ENCODE measurements around the gene STX7.

Gene STX7

GRCh38 chr6:132487762-132488161 is 25.2 kb downstream of the STX7 start:
- H3K27me3 ChIP-seq (ENCODE audit: control insufficient read depth, insufficient read depth, low read length): no peaks in the 10 kb centered on the region
- H3K9ac ChIP-seq (ENCODE audit: low read length): no peak overlapping the region
- H3K27ac ChIP-seq (ENCODE audit: low read length): no peak overlapping the region
- H3K36me3 ChIP-seq (ENCODE audit: control insufficient read depth, low read depth, low read length): no peaks in the 10 kb centered on the region
- H3K9me3 ChIP-seq (ENCODE audit: control insufficient read depth, low read depth, low read length): no peaks in the 10 kb centered on the region
- H3K4me1 ChIP-seq (ENCODE audit: control insufficient read depth, low read depth, low read length): peaks cover 16% of the 10 kb centered on the region
- no peak overlapping the region for H3K4me3 ChIP-seq (ENCODE audit: low read length)

GRCh38 chr6:132484680-132485018 is 28.3 kb downstream of the STX7 start:
- no peak overlapping the region for H3K9ac ChIP-seq (ENCODE audit: low read length)
- no peak overlapping the region for H3K27ac ChIP-seq (ENCODE audit: low read length)
- no peaks in the 10 kb centered on the region for H3K4me1 ChIP-seq (ENCODE audit: control insufficient read depth, low read depth, low read length)
- H3K4me3 ChIP-seq (ENCODE audit: low read length): no peak overlapping the region
- H3K36me3 ChIP-seq (ENCODE audit: control insufficient read depth, low read depth, low read length): no peaks in the 10 kb centered on the region
- no peaks in the 10 kb centered on the region for H3K27me3 ChIP-seq (ENCODE audit: control insufficient read depth, insufficient read depth, low read length)
- H3K9me3 ChIP-seq (ENCODE audit: control insufficient read depth, low read depth, low read length): no peaks in the 10 kb centered on the region

- H3K36me3 ChIP-seq (ENCODE audit: control insufficient read depth, low read depth, low read length): no peaks in the 10 kb centered on the region
- no peak overlapping the region for H3K9ac ChIP-seq (ENCODE audit: low read length)
- no peak overlapping the region for H3K27ac ChIP-seq (ENCODE audit: low read length)
- no peaks in the 10 kb centered on the region for H3K4me1 ChIP-seq (ENCODE audit: control insufficient read depth, low read depth, low read length)
- H3K27me3 ChIP-seq (ENCODE audit: control insufficient read depth, insufficient read depth, low read length): no peaks in the 10 kb centered on the region
- no peak overlapping the region for H3K4me3 ChIP-seq (ENCODE audit: low read length)
- no peaks in the 10 kb centered on the region for H3K9me3 ChIP-seq (ENCODE audit: control insufficient read depth, low read depth, low read length)
Observed at GRCh38 chr6:132483779-132484679, 28.9 kb downstream of the STX7 start.

GRCh38 chr6:132482581-132482980 is 30.3 kb downstream of the STX7 start:
- H3K36me3 ChIP-seq (ENCODE audit: control insufficient read depth, low read depth, low read length): no peaks in the 10 kb centered on the region
- H3K9ac ChIP-seq (ENCODE audit: low read length): no peak overlapping the region
- H3K9me3 ChIP-seq (ENCODE audit: control insufficient read depth, low read depth, low read length): no peaks in the 10 kb centered on the region
- H3K27me3 ChIP-seq (ENCODE audit: control insufficient read depth, insufficient read depth, low read length): no peaks in the 10 kb centered on the region
- no peak overlapping the region for H3K27ac ChIP-seq (ENCODE audit: low read length)
- no peak overlapping the region for H3K4me3 ChIP-seq (ENCODE audit: low read length)
- no peaks in the 10 kb centered on the region for H3K4me1 ChIP-seq (ENCODE audit: control insufficient read depth, low read depth, low read length)

- Histone ChIP-seq H3K9me3 (ENCODE audit: control insufficient read depth, low read depth, low read length) (no peaks in the 10 kb centered on the region), H3K27me3 (ENCODE audit: control insufficient read depth, insufficient read depth, low read length) (no peaks in the 10 kb centered on the region), H3K4me1 (ENCODE audit: control insufficient read depth, low read depth, low read length) (no peaks in the 10 kb centered on the region), H3K9ac (ENCODE audit: low read length) (no peak overlapping the region), H3K4me3 (ENCODE audit: low read length) (no peak overlapping the region), H3K27ac (ENCODE audit: low read length) (no peak overlapping the region), H3K36me3 (ENCODE audit: control insufficient read depth, low read depth, low read length) (no peaks in the 10 kb centered on the region)
Observed at GRCh38 chr6:132481189-132481588, 31.7 kb downstream of the STX7 start.

GRCh38 chr6:132479131-132479530 is 33.8 kb downstream of the STX7 start:
- Histone ChIP-seq H3K9me3 (ENCODE audit: control insufficient read depth, low read depth, low read length) (no peaks in the 10 kb centered on the region), H3K27me3 (ENCODE audit: control insufficient read depth, insufficient read depth, low read length) (no peaks in the 10 kb centered on the region), H3K4me3 (ENCODE audit: low read length) (no peak overlapping the region), H3K9ac (ENCODE audit: low read length) (no peak overlapping the region), H3K4me1 (ENCODE audit: control insufficient read depth, low read depth, low read length) (no peaks in the 10 kb centered on the region), H3K27ac (ENCODE audit: low read length) (no peak overlapping the region), H3K36me3 (ENCODE audit: control insufficient read depth, low read depth, low read length) (no peaks in the 10 kb centered on the region)

GRCh38 chr6:132478674-132479073 is 34.2 kb downstream of the STX7 start:
- Histone ChIP-seq H3K4me3 (ENCODE audit: low read length) (no peak overlapping the region), H3K36me3 (ENCODE audit: control insufficient read depth, low read depth, low read length) (no peaks in the 10 kb centered on the region), H3K4me1 (ENCODE audit: control insufficient read depth, low read depth, low read length) (no peaks in the 10 kb centered on the region), H3K27ac (ENCODE audit: low read length) (no peak overlapping the region), H3K9ac (ENCODE audit: low read length) (no peak overlapping the region), H3K27me3 (ENCODE audit: control insufficient read depth, insufficient read depth, low read length) (no peaks in the 10 kb centered on the region), H3K9me3 (ENCODE audit: control insufficient read depth, low read depth, low read length) (no peaks in the 10 kb centered on the region)

GRCh38 chr6:132478266-132478665 is 34.6 kb downstream of the STX7 start:
- no peaks in the 10 kb centered on the region for H3K9me3 ChIP-seq (ENCODE audit: control insufficient read depth, low read depth, low read length)
- H3K4me1 ChIP-seq (ENCODE audit: control insufficient read depth, low read depth, low read length): no peaks in the 10 kb centered on the region
- H3K27me3 ChIP-seq (ENCODE audit: control insufficient read depth, insufficient read depth, low read length): no peaks in the 10 kb centered on the region
- no peak overlapping the region for H3K4me3 ChIP-seq (ENCODE audit: low read length)
- no peaks in the 10 kb centered on the region for H3K36me3 ChIP-seq (ENCODE audit: control insufficient read depth, low read depth, low read length)
- no peak overlapping the region for H3K9ac ChIP-seq (ENCODE audit: low read length)
- H3K27ac ChIP-seq (ENCODE audit: low read length): no peak overlapping the region

- Histone ChIP-seq H3K27me3 (ENCODE audit: control insufficient read depth, insufficient read depth, low read length) (no peaks in the 10 kb centered on the region), H3K36me3 (ENCODE audit: control insufficient read depth, low read depth, low read length) (no peaks in the 10 kb centered on the region), H3K4me3 (ENCODE audit: low read length) (no peak overlapping the region), H3K27ac (ENCODE audit: low read length) (no peak overlapping the region), H3K9ac (ENCODE audit: low read length) (no peak overlapping the region), H3K4me1 (ENCODE audit: control insufficient read depth, low read depth, low read length) (no peaks in the 10 kb centered on the region), H3K9me3 (ENCODE audit: control insufficient read depth, low read depth, low read length) (no peaks in the 10 kb centered on the region)
Observed at GRCh38 chr6:132476688-132477087, 36.2 kb downstream of the STX7 start.

- Histone ChIP-seq H3K9me3 (ENCODE audit: control insufficient read depth, low read depth, low read length) (no peaks in the 10 kb centered on the region), H3K4me1 (ENCODE audit: control insufficient read depth, low read depth, low read length) (no peaks in the 10 kb centered on the region), H3K27ac (ENCODE audit: low read length) (no peak overlapping the region), H3K4me3 (ENCODE audit: low read length) (no peak overlapping the region), H3K27me3 (ENCODE audit: control insufficient read depth, insufficient read depth, low read length) (no peaks in the 10 kb centered on the region), H3K36me3 (ENCODE audit: control insufficient read depth, low read depth, low read length) (no peaks in the 10 kb centered on the region), H3K9ac (ENCODE audit: low read length) (no peak overlapping the region)
Observed at GRCh38 chr6:132475925-132476324, 37.0 kb downstream of the STX7 start.

- Histone ChIP-seq H3K4me1 (ENCODE audit: control insufficient read depth, low read depth, low read length) (no peaks in the 10 kb centered on the region), H3K27ac (ENCODE audit: low read length) (no peak overlapping the region), H3K9ac (ENCODE audit: low read length) (no peak overlapping the region), H3K9me3 (ENCODE audit: control insufficient read depth, low read depth, low read length) (no peaks in the 10 kb centered on the region), H3K36me3 (ENCODE audit: control insufficient read depth, low read depth, low read length) (peaks cover 20% of the 10 kb centered on the region), H3K4me3 (ENCODE audit: low read length) (no peak overlapping the region), H3K27me3 (ENCODE audit: control insufficient read depth, insufficient read depth, low read length) (no peaks in the 10 kb centered on the region)
Observed at GRCh38 chr6:132471787-132472186, 41.1 kb downstream of the STX7 start.

GRCh38 chr6:132466952-132467351 is 46.0 kb downstream of the STX7 start:
- Histone ChIP-seq H3K9me3 (ENCODE audit: control insufficient read depth, low read depth, low read length) (no peaks in the 10 kb centered on the region), H3K4me3 (ENCODE audit: low read length) (no peak overlapping the region), H3K27ac (ENCODE audit: low read length) (no peak overlapping the region), H3K4me1 (ENCODE audit: control insufficient read depth, low read depth, low read length) (no peaks in the 10 kb centered on the region), H3K9ac (ENCODE audit: low read length) (no peak overlapping the region), H3K27me3 (ENCODE audit: control insufficient read depth, insufficient read depth, low read length) (no peaks in the 10 kb centered on the region), H3K36me3 (ENCODE audit: control insufficient read depth, low read depth, low read length) (peaks cover 31% of the 10 kb centered on the region)

Data from iPS-18a (cell line).